Measurements from ENCODE around the gene TEAD2.
"Not testable (repeated sequence)": the region's sequence is repeated elsewhere in the genome, so short reads cannot be mapped to it uniquely, and the experiment has no call there.

Gene TEAD2

DNA sequence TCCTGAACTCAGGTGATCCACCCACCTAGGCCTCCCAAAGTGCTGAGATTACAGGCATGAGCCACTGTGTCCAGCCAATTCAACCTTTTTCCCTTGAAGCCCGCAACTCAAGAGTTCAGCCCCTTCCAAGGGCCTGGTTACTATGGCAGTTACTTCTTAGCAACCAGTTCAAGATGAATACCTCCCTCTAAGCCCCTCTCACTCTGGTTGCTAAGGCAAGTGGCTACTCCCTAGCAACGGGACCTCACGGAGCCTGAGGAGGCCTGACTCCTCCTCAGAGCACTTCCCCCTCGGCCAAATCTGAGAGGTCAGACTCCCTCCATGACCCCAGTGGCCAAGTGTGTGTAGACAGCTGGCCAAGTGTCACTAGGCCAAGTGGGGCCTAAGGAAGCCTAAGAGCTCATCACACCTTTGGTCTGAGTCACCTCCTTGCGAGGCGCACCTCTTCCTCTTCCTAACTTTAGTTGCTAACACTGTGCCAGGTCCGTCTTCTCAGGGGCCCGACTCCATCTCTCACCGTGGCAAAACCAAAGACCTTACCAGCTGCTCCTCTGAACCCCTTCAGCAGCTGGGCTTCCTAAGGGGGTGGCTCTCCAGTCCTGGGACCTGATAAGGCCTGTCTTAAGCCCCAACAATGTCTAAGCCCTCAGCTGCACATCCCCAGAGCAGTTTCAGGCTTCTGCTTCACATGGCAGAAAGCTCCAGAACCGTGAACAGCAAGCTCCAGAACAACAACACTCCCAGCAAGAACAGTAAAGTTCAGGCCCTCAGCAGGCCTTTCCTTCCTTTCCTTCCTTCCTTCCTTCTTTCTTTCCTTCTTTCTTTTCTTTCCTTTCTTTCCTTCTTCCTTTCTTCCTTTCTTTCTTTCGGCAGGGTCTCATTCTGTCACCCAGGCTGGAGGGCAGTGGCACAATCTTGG, 17.5 kb downstream of the TEAD2 start:
- no peak for FAIRE-seq

- FAIRE-seq: no peak
These were observed 19.1 kb downstream of the TEAD2 start for GRCh38 chr19:49343123-49343522.

DNA sequence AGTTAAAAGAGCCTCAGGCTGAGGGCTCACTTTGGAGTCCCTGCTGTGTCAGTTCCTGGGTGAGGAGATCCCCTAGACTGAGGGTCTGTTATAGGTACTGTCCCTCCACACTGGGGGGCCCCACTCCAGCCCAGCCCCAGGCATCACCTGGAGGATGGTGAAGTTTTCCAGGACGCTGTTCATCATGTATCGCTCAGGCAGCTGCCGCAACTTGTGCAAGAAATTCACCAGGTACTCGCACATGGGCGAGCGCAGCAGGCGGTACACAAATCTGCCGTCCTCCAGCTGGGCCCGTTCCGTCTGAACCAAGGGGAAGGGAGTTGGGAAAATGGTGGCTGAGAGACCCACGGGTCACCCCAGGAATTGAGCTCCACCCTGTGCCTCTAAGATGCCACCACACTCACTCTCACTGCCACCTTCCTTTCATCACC, 19.9 kb downstream of the TEAD2 start:
- no peak for FAIRE-seq

- FAIRE-seq: no peak
These were observed 21.1 kb downstream of the TEAD2 start for GRCh38 chr19:49340865-49341718.

DNA sequence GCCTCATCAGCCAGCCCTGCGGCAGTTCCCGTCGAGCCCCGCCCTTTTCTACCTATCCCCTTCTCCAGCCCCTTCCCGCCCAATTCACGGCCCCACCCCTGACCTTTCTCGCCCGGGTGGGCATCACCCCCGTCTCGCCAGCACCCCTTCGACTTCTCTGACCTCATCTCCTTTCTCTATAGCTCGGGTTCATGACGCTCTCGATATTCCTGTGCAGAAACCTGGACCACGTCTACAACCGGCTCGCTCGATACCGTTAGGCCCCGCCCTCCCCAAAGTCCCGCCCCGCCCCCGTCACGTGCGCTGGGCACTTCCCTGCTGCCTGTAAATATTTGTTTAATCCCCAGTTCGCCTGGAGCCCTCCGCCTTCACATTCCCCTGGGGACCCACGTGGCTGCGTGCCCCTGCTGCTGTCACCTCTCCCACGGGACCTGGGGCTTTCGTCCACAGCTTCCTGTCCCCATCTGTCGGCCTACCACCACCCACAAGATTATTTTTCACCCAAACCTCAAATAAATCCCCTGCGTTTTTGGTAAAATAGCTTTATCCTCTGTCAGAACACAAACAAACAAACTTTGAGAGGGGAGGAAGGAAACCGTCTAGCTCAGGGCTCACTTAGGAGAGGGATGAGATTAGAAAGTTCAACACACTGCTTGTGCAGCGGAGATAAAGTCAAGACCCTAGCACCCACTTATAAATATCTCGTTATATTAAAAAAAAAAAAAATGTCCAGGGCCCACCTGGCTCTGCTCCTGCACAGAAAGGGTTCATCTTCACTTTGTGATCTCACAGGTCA, 21.9 kb downstream of the TEAD2 start:
- FAIRE-seq: no peak

GRCh38 chr19:49339301-49340068, 22.7 kb downstream of the TEAD2 start:
- FAIRE-seq: no peak

GRCh38 chr19:49338691-49339300, 23.4 kb downstream of the TEAD2 start:
- FAIRE-seq: no peak

DNA sequence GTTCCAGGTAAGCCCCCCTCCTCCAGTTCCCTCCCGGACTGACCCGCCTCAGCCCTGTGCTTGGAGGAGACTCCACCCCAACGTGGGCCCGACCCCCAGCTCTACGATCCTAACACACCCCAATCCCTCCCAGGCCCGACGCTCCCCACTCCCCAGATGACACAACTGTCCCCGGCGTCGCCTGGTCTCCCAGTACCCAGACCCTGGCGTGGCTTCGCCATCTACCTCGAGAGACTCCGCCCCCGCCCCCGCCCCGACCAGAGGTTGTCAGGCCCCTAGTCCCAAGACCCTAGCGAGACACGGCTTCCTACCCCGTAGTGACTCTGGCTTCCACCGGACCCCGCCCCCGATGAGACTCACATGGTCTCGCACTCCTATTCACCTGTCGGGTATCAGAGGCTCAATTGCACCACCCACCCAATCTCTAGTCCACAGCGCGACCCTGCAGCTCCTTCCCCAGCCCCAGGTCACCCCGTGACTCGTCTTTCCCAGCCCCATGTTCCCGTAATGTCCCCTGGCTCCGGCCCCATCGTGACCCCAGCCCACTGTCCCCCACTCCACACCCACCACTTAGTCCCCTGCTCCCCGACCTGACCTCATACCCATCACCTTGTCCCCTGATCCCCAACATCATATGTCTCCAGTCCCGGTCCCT, 24.1 kb downstream of the TEAD2 start:
- FAIRE-seq: no peak

- no peak for FAIRE-seq
These were observed 24.8 kb downstream of the TEAD2 start for GRCh38 chr19:49337267-49338022.

DNA sequence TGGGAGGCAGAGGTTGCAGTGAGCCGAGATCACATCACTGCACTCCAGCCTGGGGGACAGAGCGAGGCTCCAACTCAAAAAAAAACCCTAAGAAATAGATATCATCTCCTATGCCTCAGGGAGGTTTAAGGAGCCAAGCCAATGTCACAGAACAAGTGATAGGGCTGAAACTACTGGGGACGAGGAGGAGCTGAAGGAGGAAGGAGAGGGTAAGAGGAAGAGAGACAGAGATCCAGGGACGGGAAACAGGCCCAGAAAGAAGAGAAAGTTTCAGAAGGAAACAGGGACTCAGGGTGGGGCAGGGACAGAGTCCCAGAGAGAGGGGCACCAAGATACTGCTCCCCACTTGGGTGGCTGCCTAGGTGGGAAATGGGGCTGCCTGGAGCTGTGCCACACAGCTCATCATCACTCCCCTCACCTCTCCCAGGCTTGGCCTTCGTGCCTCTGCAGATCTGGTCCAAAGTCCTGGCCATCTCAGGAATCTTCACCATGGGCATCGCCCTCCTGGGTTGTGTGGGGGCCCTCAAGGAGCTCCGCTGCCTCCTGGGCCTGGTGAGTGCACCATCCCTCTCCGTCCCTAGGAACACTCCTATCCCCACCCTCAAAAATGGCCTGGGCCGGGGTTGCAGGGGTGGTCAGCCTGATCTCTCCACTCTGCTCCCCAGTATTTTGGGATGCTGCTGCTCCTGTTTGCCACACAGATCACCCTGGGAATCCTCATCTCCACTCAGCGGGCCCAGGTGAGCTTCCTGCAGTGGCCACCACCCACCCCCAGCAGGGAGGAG, 25.5 kb downstream of the TEAD2 start:
- FAIRE-seq: no peak

DNA sequence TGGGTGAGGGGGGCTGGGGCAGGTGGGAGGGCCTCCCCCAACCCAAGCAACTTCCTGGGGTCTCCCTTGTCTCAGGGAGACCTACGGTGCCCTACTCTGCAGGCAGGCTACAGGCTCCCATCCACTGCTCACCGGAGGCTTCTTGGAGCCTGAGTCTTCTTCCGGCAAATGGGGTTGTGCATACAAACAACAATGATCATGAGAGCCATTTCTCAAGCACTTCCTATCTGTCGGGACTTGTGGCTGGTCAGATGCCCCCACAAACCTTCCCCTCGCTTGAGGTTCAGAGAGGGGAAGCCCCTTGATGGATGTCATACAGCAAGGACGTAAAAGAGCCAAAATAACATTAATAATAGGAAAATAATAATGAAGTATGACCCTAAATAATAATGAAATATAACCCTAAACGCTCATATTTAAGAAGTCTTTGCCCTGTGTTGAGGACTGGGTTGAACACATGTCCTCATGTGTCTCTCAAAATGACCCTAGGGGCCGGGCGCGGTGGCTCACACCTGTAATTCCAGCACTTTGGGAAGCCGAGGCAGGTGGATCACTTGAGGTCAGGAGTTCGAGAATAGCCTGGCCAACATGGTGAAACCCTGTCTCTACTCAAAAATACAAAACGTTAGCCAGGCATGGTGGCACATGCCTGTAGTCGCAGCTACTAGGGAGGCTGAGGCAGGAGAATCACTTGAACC, 26.3 kb downstream of the TEAD2 start:
- no peak for FAIRE-seq

GRCh38 chr19:49335071-49335783, 27.0 kb downstream of the TEAD2 start, which contains the start of gene CD37:
Gene CD37 (plus strand): TSS chr19:49335406. CDS start chr19:49335541, 135 bp downstream.
- FAIRE-seq: no peak

- FAIRE-seq: no peak
These were observed 28.4 kb downstream of the TEAD2 start for GRCh38 chr19:49333811-49334288.

GRCh38 chr19:49333418-49333805, 28.8 kb downstream of the TEAD2 start:
- FAIRE-seq: no peak

GRCh38 chr19:49332691-49333417, 29.4 kb downstream of the TEAD2 start:
- FAIRE-seq: not testable (repeated sequence)

GRCh38 chr19:49331616-49332055, 30.6 kb downstream of the TEAD2 start:
- no peak for FAIRE-seq

DNA sequence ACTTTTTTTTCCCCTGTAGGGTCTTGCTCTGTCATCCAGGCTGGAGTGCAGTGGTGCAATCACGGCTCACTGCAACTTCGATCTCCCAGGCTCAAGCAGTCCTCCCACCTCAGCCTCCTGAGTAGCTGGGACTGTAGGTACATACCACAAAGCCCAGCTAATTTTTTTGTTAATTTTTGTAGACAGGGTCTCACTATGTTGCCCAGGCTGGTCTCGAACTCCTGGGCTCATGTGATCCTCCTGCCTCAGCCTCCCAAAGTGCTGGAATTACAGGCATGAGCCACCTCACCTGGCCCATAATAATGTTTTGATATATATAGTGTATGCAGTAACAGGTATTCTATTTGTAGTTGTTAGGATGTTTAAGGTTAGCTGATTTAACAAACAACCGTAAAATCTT, 31.0 kb downstream of the TEAD2 start:
- FAIRE-seq: not testable (repeated sequence)
